Measurements from ENCODE around the gene POGZ. TPM values are rescaled to one million over a fixed set of nuclear protein-coding genes. Genes with fewer than 3 reads are reported as not detected.
A peak's percentile ranks its signal among the peaks of the same experiment; 100 is the strongest.

The POGZ gene
- total RNA-seq, 1 experiment from 2014 or later: 77.9 TPM

DNA sequence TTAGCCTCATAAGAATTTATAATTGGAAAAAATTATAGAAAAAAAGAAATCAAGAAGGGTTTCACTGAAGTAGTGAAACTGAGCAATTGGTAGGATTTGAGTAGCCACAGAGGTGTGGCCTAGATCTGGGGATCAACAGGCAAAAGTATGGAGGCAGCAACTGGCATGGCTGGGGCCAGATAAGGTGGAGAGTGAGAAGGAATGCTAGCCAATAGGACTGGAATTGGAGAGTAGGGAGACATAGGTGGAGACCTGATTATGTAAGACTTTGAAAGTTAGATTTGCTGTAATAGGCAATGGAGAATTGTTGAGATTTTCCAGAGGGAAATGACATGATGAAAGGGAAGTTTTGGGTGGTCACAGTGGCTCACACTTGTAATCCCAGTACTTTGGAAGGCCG, 27.3 kb upstream of the POGZ start:
- ATAC-seq (no peak), DNase-seq (no peak)
- Histone ChIP-seq H4K20me1 (ENCODE audit: low read length) (no peaks in the 10 kb centered on the region), H3F3A (ENCODE audit: low read length, unreplicated experiment) (no peaks in the 10 kb centered on the region), H3K9me3 (ENCODE audit: low read length) (no peaks in the 10 kb centered on the region), H3K4me3 (ENCODE audit: low read length) (no peak overlapping the region), H3K36me3 (ENCODE audit: low read depth, low read length) (no peaks in the 10 kb centered on the region), H3K4me2 (ENCODE audit: low read length) (no peak overlapping the region), H2AFZ (ENCODE audit: low read length) (no peak overlapping the region), H3K27ac (ENCODE audit: low read length) (no peak overlapping the region), H3K9ac (ENCODE audit: low read length) (no peak overlapping the region), H3K9me2 (replicated peaks; ENCODE audit: low read length) (no peaks in the 10 kb centered on the region), H3K27me3 (ENCODE audit: low read length) (no peaks in the 10 kb centered on the region), H3K4me1 (ENCODE audit: insufficient read depth, low read length) (no peaks in the 10 kb centered on the region), H3K79me2 (ENCODE audit: low read length) (no peaks in the 10 kb centered on the region)
- intact Hi-C loops (cut with micrococcal nuclease): no loop called here
- ChIA-PET CTCF (no interaction called here), POLR2A (ENCODE audit: unreplicated experiment) (no interaction called here)
- TF ChIP-seq, protein P1, sequence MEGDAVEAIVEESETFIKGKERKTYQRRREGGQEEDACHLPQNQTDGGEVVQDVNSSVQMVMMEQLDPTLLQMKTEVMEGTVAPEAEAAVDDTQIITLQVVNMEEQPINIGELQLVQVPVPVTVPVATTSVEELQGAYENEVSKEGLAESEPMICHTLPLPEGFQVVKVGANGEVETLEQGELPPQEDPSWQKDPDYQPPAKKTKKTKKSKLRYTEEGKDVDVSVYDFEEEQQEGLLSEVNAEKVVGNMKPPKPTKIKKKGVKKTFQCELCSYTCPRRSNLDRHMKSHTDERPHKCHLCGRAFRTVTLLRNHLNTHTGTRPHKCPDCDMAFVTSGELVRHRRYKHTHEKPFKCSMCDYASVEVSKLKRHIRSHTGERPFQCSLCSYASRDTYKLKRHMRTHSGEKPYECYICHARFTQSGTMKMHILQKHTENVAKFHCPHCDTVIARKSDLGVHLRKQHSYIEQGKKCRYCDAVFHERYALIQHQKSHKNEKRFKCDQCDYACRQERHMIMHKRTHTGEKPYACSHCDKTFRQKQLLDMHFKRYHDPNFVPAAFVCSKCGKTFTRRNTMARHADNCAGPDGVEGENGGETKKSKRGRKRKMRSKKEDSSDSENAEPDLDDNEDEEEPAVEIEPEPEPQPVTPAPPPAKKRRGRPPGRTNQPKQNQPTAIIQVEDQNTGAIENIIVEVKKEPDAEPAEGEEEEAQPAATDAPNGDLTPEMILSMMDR (conservative IDR thresholded peaks at IDR 0.05; ENCODE audit: low read depth, low read length): no peak
- TF ChIP-seq EZH2phosphoT487 (IDR thresholded peaks at IDR 0.05; ENCODE audit: borderline replicate concordance, low read length): no peak
- TF ChIP-seq EZH2 (IDR thresholded peaks at IDR 0.05; ENCODE audit: low read length, unreplicated experiment): no peak
- BruUV-seq (replicated peaks): no TSS peak

DNA sequence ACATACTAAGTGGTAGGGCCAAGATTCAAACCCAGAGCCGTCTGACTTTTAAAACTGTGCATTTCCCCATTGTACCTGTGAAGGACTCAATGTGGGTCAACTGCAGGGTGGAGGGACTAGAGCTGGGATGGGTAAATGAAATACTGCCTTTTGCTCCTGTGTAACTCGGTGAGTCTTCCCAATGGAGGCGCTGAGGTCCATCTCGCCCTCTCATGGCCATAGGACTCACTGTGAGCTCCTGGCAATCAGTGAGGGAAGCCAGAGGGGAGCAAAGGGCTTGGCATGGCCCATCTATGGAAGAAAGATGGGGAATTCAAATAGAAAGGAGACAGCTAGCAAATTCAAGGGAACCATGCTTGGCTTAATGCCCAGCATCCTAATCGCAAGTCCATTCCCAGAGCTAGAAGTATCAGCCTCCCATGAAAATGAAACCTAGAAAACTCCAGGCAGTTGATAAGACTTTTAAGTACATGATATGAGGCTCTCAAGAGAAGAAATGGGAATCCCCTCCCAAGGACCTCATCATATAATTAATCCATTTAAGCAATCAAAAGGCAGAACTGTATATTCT, 26.5 kb upstream of the POGZ start:
- POLR2A ChIA-PET (ENCODE audit: unreplicated experiment): interaction anchor here (0.7 kb wide), 1 partner anchor 11 kb away, joined by 9 read pairs; no protein-coding TSS in a partner anchor
- CTCF ChIA-PET: interaction anchor here (0.6 kb wide), 1 partner anchor 67 kb away, joined by 4 read pairs; no protein-coding TSS in a partner anchor

DNA sequence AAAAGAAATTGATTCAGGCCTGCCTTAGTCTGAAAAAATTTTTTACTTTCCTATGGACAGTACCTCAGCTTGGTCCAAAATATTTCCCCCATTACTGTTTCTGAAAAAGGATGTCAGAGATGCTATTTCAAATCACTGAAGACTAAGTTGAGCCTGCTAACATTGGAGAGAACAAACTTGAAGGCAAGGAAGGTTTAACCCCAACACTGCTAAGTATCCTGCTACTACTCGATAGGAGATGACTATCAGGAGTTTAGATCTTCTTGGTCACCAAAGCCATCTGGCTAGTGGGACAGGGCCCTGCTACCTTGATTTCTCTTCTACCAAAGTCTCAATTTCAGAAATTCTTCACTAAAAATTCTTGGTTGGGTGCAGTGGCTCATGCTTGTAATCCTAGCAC, 22.7 kb upstream of the POGZ start:
- no peak overlapping the region for H3K9ac ChIP-seq (ENCODE audit: low read length)
- TF ChIP-seq EZH2 (IDR thresholded peaks at IDR 0.05; ENCODE audit: low read length, unreplicated experiment) (no peak), EZH2phosphoT487 (IDR thresholded peaks at IDR 0.05; ENCODE audit: borderline replicate concordance, low read length) (no peak)
- no TSS peak for BruUV-seq (replicated peaks)

More for the DNA sequence above, 26.5 kb upstream of the POGZ start:
- no peaks in the 10 kb centered on the region for H4K20me1 ChIP-seq (ENCODE audit: low read length)
- H3K27ac ChIP-seq (ENCODE audit: low read length): no peak overlapping the region
- H3K4me3 ChIP-seq (ENCODE audit: low read length): no peak overlapping the region
- intact Hi-C loops (cut with micrococcal nuclease): no loop called here
- no peaks in the 10 kb centered on the region for H3K36me3 ChIP-seq (ENCODE audit: low read depth, low read length)
- no peak for ATAC-seq
- H3K9me3 ChIP-seq (ENCODE audit: low read length): no peaks in the 10 kb centered on the region
- no TSS peak for BruUV-seq (replicated peaks)
- H3K4me1 ChIP-seq (ENCODE audit: insufficient read depth, low read length): no peaks in the 10 kb centered on the region
- H3K4me2 ChIP-seq (ENCODE audit: low read length): no peak overlapping the region
- no peaks in the 10 kb centered on the region for H3K27me3 ChIP-seq (ENCODE audit: low read length)
- no peak overlapping the region for H3K9ac ChIP-seq (ENCODE audit: low read length)
- no peak for DNase-seq
- H3F3A ChIP-seq (ENCODE audit: low read length, unreplicated experiment): no peaks in the 10 kb centered on the region
- no peaks in the 10 kb centered on the region for H3K9me2 ChIP-seq (replicated peaks; ENCODE audit: low read length)
- H3K79me2 ChIP-seq (ENCODE audit: low read length): no peaks in the 10 kb centered on the region
- no peak overlapping the region for H2AFZ ChIP-seq (ENCODE audit: low read length)
- TF ChIP-seq, protein P1 (conservative IDR thresholded peaks at IDR 0.05; ENCODE audit: low read depth, low read length): 0 out of 2 replicates have a peak, but pooled peaks have one; percentile 8
- TF ChIP-seq EZH2 (IDR thresholded peaks at IDR 0.05; ENCODE audit: low read length, unreplicated experiment): no peak

More for the DNA sequence above, 22.7 kb upstream of the POGZ start:
- H3K27me3 ChIP-seq (ENCODE audit: low read length): no peaks in the 10 kb centered on the region
- ChIA-PET POLR2A (ENCODE audit: unreplicated experiment) (no interaction called here), CTCF (no interaction called here)
- no peaks in the 10 kb centered on the region for H3K36me3 ChIP-seq (ENCODE audit: low read depth, low read length)
- H3K27ac ChIP-seq (ENCODE audit: low read length): no peak overlapping the region
- ATAC-seq (no peak), DNase-seq (no peak)
- no peak overlapping the region for H2AFZ ChIP-seq (ENCODE audit: low read length)
- H3K9me3 ChIP-seq (ENCODE audit: low read length): no peaks in the 10 kb centered on the region
- no peak overlapping the region for H3K4me2 ChIP-seq (ENCODE audit: low read length)
- no peak overlapping the region for H3K4me3 ChIP-seq (ENCODE audit: low read length)
- no peaks in the 10 kb centered on the region for H3F3A ChIP-seq (ENCODE audit: low read length, unreplicated experiment)
- no peaks in the 10 kb centered on the region for H4K20me1 ChIP-seq (ENCODE audit: low read length)
- H3K9me2 ChIP-seq (replicated peaks; ENCODE audit: low read length): no peaks in the 10 kb centered on the region
- intact Hi-C loops (cut with micrococcal nuclease): no loop called here
- no peaks in the 10 kb centered on the region for H3K79me2 ChIP-seq (ENCODE audit: low read length)
- no peaks in the 10 kb centered on the region for H3K4me1 ChIP-seq (ENCODE audit: insufficient read depth, low read length)
